ENCODE data around the gene ZEB1.

Gene ZEB1

DNA sequence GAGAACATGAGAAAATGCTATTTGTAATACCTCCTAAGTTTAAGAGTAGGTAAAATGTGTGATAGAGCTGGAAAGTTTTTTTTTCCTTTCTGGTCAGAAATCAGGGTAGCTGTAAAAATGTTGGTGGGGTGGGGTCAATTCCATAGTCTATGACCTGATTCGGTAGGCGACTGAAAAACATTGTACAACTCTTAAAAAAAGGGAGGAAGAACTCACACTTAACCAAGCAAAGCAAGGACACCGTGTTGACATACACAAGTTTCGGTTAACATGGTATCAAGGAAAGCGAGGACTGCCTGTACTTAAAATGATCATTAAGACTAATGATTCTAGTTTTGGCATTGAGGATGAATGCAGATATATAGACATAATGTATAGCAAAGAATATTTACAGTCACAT is 1.8 kb upstream of the ZEB1 start:
- TF ChIP-seq CTCF (IDR thresholded peaks at IDR 0.05; ENCODE audit: low read length, missing control alignments) = no peak
- no peak overlapping the region for H3K4me3 ChIP-seq (replicated peaks; ENCODE audit: low read depth, low read length)

GRCh38 chr10:31317652-31318381 is 1.2 kb upstream of the ZEB1 start:
- DNase-seq (ENCODE audit: low read depth) = no peak
- peak overlapping the region; percentile 91 for H3K4me3 ChIP-seq (replicated peaks; ENCODE audit: low read depth, low read length)
- TF ChIP-seq CTCF (IDR thresholded peaks at IDR 0.05; ENCODE audit: low read length, missing control alignments) = no peak

More for the DNA sequence above, 1.8 kb upstream of the ZEB1 start:
- DNase-seq (ENCODE audit: low read depth) = no peak

GRCh38 chr10:31318382-31318853 is 598 bp upstream of the ZEB1 start:
- H3K4me3 ChIP-seq (replicated peaks; ENCODE audit: low read depth, low read length) = peak overlapping the region; percentile 91
- no peak for TF ChIP-seq CTCF (IDR thresholded peaks at IDR 0.05; ENCODE audit: low read length, missing control alignments)
- DNase-seq (ENCODE audit: low read depth) = peak; percentile 76

DNA sequence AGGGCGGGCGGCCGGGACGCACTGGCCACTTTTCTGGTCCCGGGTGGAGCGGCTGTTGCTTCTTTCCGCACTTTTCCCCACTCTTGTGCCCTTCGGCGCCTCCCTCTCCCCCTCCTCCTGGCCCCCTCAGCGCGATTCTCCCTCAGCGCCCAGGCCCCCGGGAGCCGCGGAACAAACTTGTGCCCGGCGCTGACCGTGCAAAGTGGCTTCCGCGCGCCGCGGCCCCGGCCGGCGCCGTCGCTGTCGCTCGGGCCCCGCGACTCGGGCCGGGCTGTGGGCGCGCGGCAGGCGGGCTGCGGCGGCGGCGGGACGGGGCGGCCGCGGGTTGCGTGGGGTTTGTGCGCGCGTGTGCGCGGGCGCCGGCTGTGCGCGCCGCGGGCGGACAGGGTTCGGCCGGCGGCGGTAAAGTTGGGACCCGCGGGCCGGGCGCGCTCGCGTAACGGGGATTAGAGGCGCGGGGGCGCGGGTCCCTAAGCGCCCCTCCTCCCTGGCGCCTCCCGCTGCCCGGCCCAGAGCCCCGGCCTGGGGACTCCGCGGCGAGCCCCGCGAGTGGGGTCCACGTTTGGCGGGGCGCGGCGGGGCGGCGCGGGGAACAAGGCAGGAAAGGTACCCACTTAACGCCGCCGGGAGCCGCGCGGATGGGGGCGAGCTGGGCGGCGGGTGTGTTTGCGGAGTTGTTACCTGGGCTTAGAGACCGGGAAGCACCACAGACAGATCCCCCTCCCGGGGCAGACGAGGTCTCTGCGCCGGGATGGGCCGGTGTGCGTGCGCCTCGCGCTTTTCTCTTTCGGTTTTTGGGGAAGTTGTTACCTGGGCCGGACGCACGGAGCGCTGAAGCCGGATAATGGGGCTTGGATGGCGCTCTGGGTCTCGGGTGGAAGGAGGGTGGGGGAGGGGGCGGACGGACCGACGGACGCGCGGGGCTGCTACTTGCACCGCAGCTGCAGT is 860 bp downstream of the ZEB1 start:
- no peak for TF ChIP-seq CTCF (IDR thresholded peaks at IDR 0.05; ENCODE audit: low read length, missing control alignments)
- H3K4me3 ChIP-seq (replicated peaks; ENCODE audit: low read depth, low read length) = peak overlapping the region; percentile 91
- no peak for DNase-seq (ENCODE audit: low read depth)

GRCh38 chr10:31320550-31321211 is 1.7 kb downstream of the ZEB1 start:
- DNase-seq (ENCODE audit: low read depth) = peak; percentile 68
- H3K4me3 ChIP-seq (replicated peaks; ENCODE audit: low read depth, low read length) = peak overlapping the region; percentile 91
- no peak for TF ChIP-seq CTCF (IDR thresholded peaks at IDR 0.05; ENCODE audit: low read length, missing control alignments)

DNA sequence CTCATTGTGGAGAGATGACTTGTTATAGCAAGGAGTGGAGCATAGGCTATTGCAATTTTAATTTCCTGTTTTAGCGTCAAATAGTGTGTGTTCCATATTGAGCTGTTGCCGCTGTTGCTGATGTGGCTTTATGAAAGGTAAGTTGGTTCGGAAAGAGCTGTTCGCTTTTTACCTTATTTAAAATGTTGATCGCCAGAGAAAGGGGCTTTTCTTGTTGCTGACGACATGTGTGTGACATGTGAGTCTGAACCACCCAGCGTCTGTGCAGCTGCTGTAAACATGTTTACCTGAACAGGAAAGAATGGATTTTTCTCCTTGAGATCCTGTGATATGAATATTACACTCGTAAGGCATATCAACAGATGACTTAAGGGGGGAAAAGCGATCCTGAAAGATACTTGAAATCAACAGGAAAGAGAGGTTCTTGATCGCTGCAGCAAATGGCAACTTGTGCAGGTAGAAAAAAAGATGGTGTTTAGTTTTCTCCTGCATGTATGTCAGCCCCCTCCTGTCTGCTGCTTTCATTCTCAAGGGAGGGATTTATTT is 2.5 kb downstream of the ZEB1 start:
- peak overlapping the region; percentile 91 for H3K4me3 ChIP-seq (replicated peaks; ENCODE audit: low read depth, low read length)
- TF ChIP-seq CTCF (IDR thresholded peaks at IDR 0.05; ENCODE audit: low read length, missing control alignments) = no peak
- DNase-seq (ENCODE audit: low read depth) = peak; percentile 39

Data from fibroblast of pulmonary artery (primary cell).